Stimulated activated CD8-positive, alpha-beta memory T cell treated with anti-CD3 and anti-CD28 coated beads, Interleukin-4, amount 100 ng/mL, for 1 hour (primary cell): ENCODE results near the gene HAX1.
"Not testable (repeated sequence)": the region's sequence is repeated elsewhere in the genome, so short reads cannot be mapped to it uniquely, and the experiment has no call there.

ENCODE experiments used
- DNase-seq, 2 donors: peaks; one replicate each; pipeline ENCODE4 v3.0.0-alpha.2; 2020; ENCODE audit warnings: low read depth in 2 of 2, low spot score in 1 of 2

Gene HAX1

GRCh38 chr1:154276797-154277196 is 4.4 kb downstream of the HAX1 start:
- DNase-seq, result no peak

- DNase-seq, result not testable (repeated sequence)
These were observed 15.2 kb downstream of the HAX1 start for GRCh38 chr1:154287591-154287990.

GRCh38 chr1:154288661-154289060 is 16.2 kb downstream of the HAX1 start:
- no peak for DNase-seq

- DNase-seq, result no peak
These were observed 18.5 kb downstream of the HAX1 start for GRCh38 chr1:154290921-154291320.

- DNase-seq, result no peak
These were observed 23.2 kb downstream of the HAX1 start for GRCh38 chr1:154295408-154296235.

- no peak for DNase-seq
These were observed 29.2 kb downstream of the HAX1 start for GRCh38 chr1:154301582-154301981.

- DNase-seq, result no peak
These were observed 32.4 kb downstream of the HAX1 start for GRCh38 chr1:154304664-154305337.

GRCh38 chr1:154306151-154306550 is 33.7 kb downstream of the HAX1 start:
- DNase-seq, result no peak

- not testable (repeated sequence) for DNase-seq
These were observed 35.3 kb downstream of the HAX1 start for GRCh38 chr1:154307670-154308270.

- not testable (repeated sequence) for DNase-seq
These were observed 36.7 kb downstream of the HAX1 start for GRCh38 chr1:154309136-154309535.

GRCh38 chr1:154312229-154313065 is 40.0 kb downstream of the HAX1 start:
- not testable (repeated sequence) for DNase-seq

- no peak for DNase-seq
These were observed 40.6 kb downstream of the HAX1 start for GRCh38 chr1:154313066-154313356.

- DNase-seq, result not testable (repeated sequence)
These were observed 41.8 kb downstream of the HAX1 start for GRCh38 chr1:154314226-154314625.

- no peak for DNase-seq
These were observed 44.3 kb downstream of the HAX1 start for GRCh38 chr1:154316704-154317103.

- no peak for DNase-seq
These were observed 46.0 kb downstream of the HAX1 start for GRCh38 chr1:154318386-154318785.

GRCh38 chr1:154320882-154321608 is 48.6 kb downstream of the HAX1 start, which contains the start of gene AQP10:
TSS of gene AQP10 (plus strand) at chr1:154321093. CDS start at chr1:154321156, 63 bp downstream.
- DNase-seq, result no peak

- not testable (repeated sequence) for DNase-seq
These were observed 49.1 kb downstream of the HAX1 start for GRCh38 chr1:154321609-154321934.

GRCh38 chr1:154323493-154323892 is 51.1 kb downstream of the HAX1 start:
- DNase-seq, result no peak

GRCh38 chr1:154324241-154324640 is 51.8 kb downstream of the HAX1 start:
- no peak for DNase-seq

- peak; percentile 56 to 67 for DNase-seq
These were observed 52.5 kb downstream of the HAX1 start, which contains the start of gene ATP8B2 for GRCh38 chr1:154324669-154325582. TSS of gene ATP8B2 (plus strand) at chr1:154325525. CDS start at chr1:154328142, 2,617 bp downstream.
